Stimulated activated naive CD8-positive, alpha-beta T cell treated with anti-CD3 and anti-CD28 coated beads, Interleukin-15, Interleukin-2, amounts not matched to agents 100 U/mL and 50 U/mL, for 24 hours (primary cell): ENCODE results near the gene ETNK2.

Experiments used
- ATAC-seq: fragments of 150-1000 bp; cut with Tn5 transposase; one replicate; pipeline ENCODE4 v1.10.0; 2021
- DNase-seq: peaks from one replicate; pipeline ENCODE4 v3.0.0; 2021

The ETNK2 gene

GRCh38 chr1:204176049-204176448 lies 24.2 kb upstream of the ETNK2 start:
- DNase-seq (no peak), ATAC-seq (no peak)

GRCh38 chr1:204174958-204175357 lies 23.1 kb upstream of the ETNK2 start:
- no peak for ATAC-seq
- no peak for DNase-seq

- no peak for DNase-seq
- ATAC-seq: no peak
These were observed 20.7 kb upstream of the ETNK2 start for GRCh38 chr1:204172404-204173029.

GRCh38 chr1:204171751-204172178 lies 19.9 kb upstream of the ETNK2 start:
- ATAC-seq (no peak), DNase-seq (no peak)

- no peak for ATAC-seq
These were observed 18.8 kb upstream of the ETNK2 start for GRCh38 chr1:204170494-204171155.

GRCh38 chr1:204169858-204170257 lies 18.0 kb upstream of the ETNK2 start:
- no peak for ATAC-seq
- no peak for DNase-seq

More at GRCh38 chr1:204170494-204171155, 18.8 kb upstream of the ETNK2 start:
- DNase-seq: no peak

- no peak for DNase-seq
- ATAC-seq: no peak
These were observed 15.9 kb upstream of the ETNK2 start for GRCh38 chr1:204167730-204168129.

- no peak for ATAC-seq
These were observed 14.4 kb upstream of the ETNK2 start, which contains the start of gene REN for GRCh38 chr1:204166219-204166618. Gene REN (minus strand): TSS chr1:204166337. CDS start chr1:204166293, 44 bp downstream.

GRCh38 chr1:204162494-204163074 lies 10.7 kb upstream of the ETNK2 start:
- ATAC-seq: peak; percentile 95
- DNase-seq: peak; percentile 84

More at GRCh38 chr1:204166219-204166618, 14.4 kb upstream of the ETNK2 start, which contains the start of gene REN:
- no peak for DNase-seq

GRCh38 chr1:204161609-204162493 lies 10.0 kb upstream of the ETNK2 start:
- DNase-seq: no peak
- ATAC-seq: no peak

- ATAC-seq: no peak
- DNase-seq: no peak
These were observed 6.1 kb upstream of the ETNK2 start for GRCh38 chr1:204157962-204158361.

- DNase-seq (no peak), ATAC-seq (no peak)
These were observed 4.0 kb upstream of the ETNK2 start for GRCh38 chr1:204155881-204156280.

GRCh38 chr1:204154568-204155255 lies 2.9 kb upstream of the ETNK2 start:
- ATAC-seq (no peak), DNase-seq (no peak)

GRCh38 chr1:204153667-204154066 lies 1.8 kb upstream of the ETNK2 start:
- ATAC-seq: no peak
- DNase-seq: no peak

GRCh38 chr1:204152310-204153044 lies 633 bp upstream of the ETNK2 start:
- ATAC-seq (no peak), DNase-seq (no peak)

GRCh38 chr1:204150702-204151551 lies 917 bp downstream of the ETNK2 start:
- peak; percentile 14 for DNase-seq
- ATAC-seq: no peak

- ATAC-seq (no peak), DNase-seq (no peak)
These were observed 1.9 kb downstream of the ETNK2 start for GRCh38 chr1:204149635-204150565.

- ATAC-seq (no peak), DNase-seq (no peak)
These were observed 2.7 kb downstream of the ETNK2 start for GRCh38 chr1:204149107-204149506.
